Activated naive CD4-positive, alpha-beta T cell treated with Interleukin-2 at 50 U/mL for 16 hours (primary cell): ENCODE data around the gene CITED4.

ENCODE experiments used
- DNase-seq: peaks from one replicate; pipeline ENCODE4 v3.0.0-alpha.2; 2020

The CITED4 gene

GRCh38 chr1:40884055-40884795 lies 22.1 kb upstream of the CITED4 start:
- DNase-seq: no peak

- no peak for DNase-seq
These were observed 18.8 kb upstream of the CITED4 start for GRCh38 chr1:40880813-40881549.

GRCh38 chr1:40879482-40880175 lies 17.5 kb upstream of the CITED4 start:
- DNase-seq: no peak

GRCh38 chr1:40878906-40879305 lies 16.7 kb upstream of the CITED4 start:
- DNase-seq: no peak

- peak; percentile 32 for DNase-seq
These were observed 15.5 kb upstream of the CITED4 start for GRCh38 chr1:40877698-40878097.

GRCh38 chr1:40876891-40877290 lies 14.7 kb upstream of the CITED4 start:
- no peak for DNase-seq

GRCh38 chr1:40876436-40876761 lies 14.2 kb upstream of the CITED4 start:
- no peak for DNase-seq

GRCh38 chr1:40873863-40874472 lies 11.8 kb upstream of the CITED4 start:
- DNase-seq: no peak

GRCh38 chr1:40872276-40872675 lies 10.1 kb upstream of the CITED4 start:
- no peak for DNase-seq

- DNase-seq: no peak
These were observed 8.1 kb upstream of the CITED4 start for GRCh38 chr1:40870135-40870728.

- DNase-seq: no peak
These were observed 6.0 kb upstream of the CITED4 start for GRCh38 chr1:40868051-40868723.

GRCh38 chr1:40861224-40862003 lies 749 bp downstream of the CITED4 start:
- peak; percentile 40 for DNase-seq

- DNase-seq: no peak
These were observed 1.4 kb downstream of the CITED4 start for GRCh38 chr1:40860706-40861223.

- DNase-seq: no peak
These were observed 3.2 kb downstream of the CITED4 start for GRCh38 chr1:40858856-40859416.

- DNase-seq: no peak
These were observed 4.4 kb downstream of the CITED4 start for GRCh38 chr1:40857737-40858136.

- no peak for DNase-seq
These were observed 5.4 kb downstream of the CITED4 start for GRCh38 chr1:40856656-40857302.

GRCh38 chr1:40856116-40856515 lies 6.0 kb downstream of the CITED4 start:
- DNase-seq: no peak

- peak; percentile 19 for DNase-seq
These were observed 6.7 kb downstream of the CITED4 start for GRCh38 chr1:40855513-40855912.

- no peak for DNase-seq
These were observed 8.3 kb downstream of the CITED4 start for GRCh38 chr1:40853885-40854170.

GRCh38 chr1:40853113-40853884 lies 8.9 kb downstream of the CITED4 start:
- DNase-seq: no peak
